Lung microvascular endothelial cell (primary cell): ENCODE results near the gene NDUFAF7. TPM values are rescaled to one million over a fixed set of nuclear protein-coding genes. Genes with fewer than 3 reads are reported as not detected.
"Not testable (repeated sequence)": the region's sequence is repeated elsewhere in the genome, so short reads cannot be mapped to it uniquely, and the experiment has no call there.

ENCODE experiments used
- DNase-seq, 2 donors: peaks; one replicate each; pipeline versions ENCODE4 v3.0.0 to v3.0.0-alpha.2; 2010; ENCODE audit warnings: low read depth in 2 of 2
- total RNA-seq: library from RNA; depleted of rRNA; stranded (reverse); fragments of >200 nt; gene quantifications from 2 replicates; pipeline ENCODE4 v1.2.1, GENCODE V29; 2014

NDUFAF7 gene
- total RNA-seq, 1 donor from 2014 or later = 5.8 TPM

- peak in 1 of 2 donors; percentile 9 for DNase-seq
Measured at GRCh38 chr2:37215250-37215649, 16.2 kb upstream of the NDUFAF7 start.

GRCh38 chr2:37219046-37219445 is 12.4 kb upstream of the NDUFAF7 start:
- no peak for DNase-seq

GRCh38 chr2:37223131-37223530 is 8.3 kb upstream of the NDUFAF7 start:
- DNase-seq = no peak

GRCh38 chr2:37224063-37224462 is 7.4 kb upstream of the NDUFAF7 start:
- DNase-seq = no peak

- not testable (repeated sequence) for DNase-seq
Measured at GRCh38 chr2:37225129-37225528, 6.3 kb upstream of the NDUFAF7 start.

- no peak for DNase-seq
Measured at GRCh38 chr2:37226863-37227262, 4.6 kb upstream of the NDUFAF7 start.

- no peak for DNase-seq
Measured at GRCh38 chr2:37228788-37229187, 2.7 kb upstream of the NDUFAF7 start.

- peak; percentile 23 to 46 for DNase-seq
Measured at GRCh38 chr2:37230581-37230980, 877 bp upstream of the NDUFAF7 start.

GRCh38 chr2:37232131-37232933 is 874 bp downstream of the NDUFAF7 start:
- DNase-seq = no peak

- DNase-seq = peak; percentile 66
Measured at GRCh38 chr2:37243435-37243834, 12.0 kb downstream of the NDUFAF7 start.

- DNase-seq = peak in 1 of 2 donors; percentile 49
Measured at GRCh38 chr2:37244017-37244416, 12.6 kb downstream of the NDUFAF7 start.

GRCh38 chr2:37244755-37245154 is 13.3 kb downstream of the NDUFAF7 start:
- no peak for DNase-seq

- DNase-seq = no peak
Measured at GRCh38 chr2:37246205-37246604, 14.7 kb downstream of the NDUFAF7 start.

- no peak for DNase-seq
Measured at GRCh38 chr2:37250869-37251740, 19.6 kb downstream of the NDUFAF7 start.

GRCh38 chr2:37262522-37262921 is 31.1 kb downstream of the NDUFAF7 start:
- DNase-seq = peak; percentile 4 to 6

GRCh38 chr2:37263839-37264238 is 32.4 kb downstream of the NDUFAF7 start:
- DNase-seq = peak in 1 of 2 donors; percentile 1

GRCh38 chr2:37267685-37268084 is 36.2 kb downstream of the NDUFAF7 start:
- no peak for DNase-seq

GRCh38 chr2:37268111-37268510 is 36.7 kb downstream of the NDUFAF7 start:
- DNase-seq = peak in 1 of 2 donors; percentile 3

GRCh38 chr2:37271376-37272067 is 40.1 kb downstream of the NDUFAF7 start:
- no peak for DNase-seq

- DNase-seq = no peak
Measured at GRCh38 chr2:37274359-37274965, 43.0 kb downstream of the NDUFAF7 start.

GRCh38 chr2:37276291-37276690 is 44.8 kb downstream of the NDUFAF7 start:
- no peak for DNase-seq
